Left ventricle myocardium inferior (tissue), 1 donor: ENCODE measurements around the gene ARL15. TPM values are rescaled to one million over a fixed set of nuclear protein-coding genes. Genes with fewer than 3 reads are reported as not detected.

Experiments
- DNase-seq: peaks from one replicate; pipeline ENCODE4 v3.0.0-alpha.2; 2020
- H3K27ac ChIP-seq: fragments of 200-600 bp; replicated peaks from 2 replicates; pipeline ENCODE4 v1.8.0; 2021
- H3K27me3 ChIP-seq: fragments of 200-600 bp; 2 replicates; pipeline ENCODE4 v1.8.0; 2021; ENCODE audit warnings: low read depth
- H3K36me3 ChIP-seq: fragments of 200-600 bp; 2 replicates; pipeline ENCODE4 v1.8.0; 2021
- H3K4me1 ChIP-seq: fragments of 200-600 bp; 2 replicates; pipeline ENCODE4 v1.8.0; 2021
- H3K4me3 ChIP-seq: fragments of 200-600 bp; 2 replicates; pipeline ENCODE4 v1.8.0; 2021; ENCODE audit warnings: mild to moderate bottlenecking, moderate library complexity
- H3K9me3 ChIP-seq: fragments of 200-600 bp; replicated peaks from 2 replicates; pipeline ENCODE4 v1.8.0; 2021
- CTCF ChIP-seq: fragments of 200-600 bp; IDR thresholded peaks from 2 replicates; pipeline ENCODE4 v1.8.0; 2021; ENCODE audit warnings: antibody characterized with exemption, mild to moderate bottlenecking, borderline replicate concordance
- intact Hi-C: fragments of 100-400 bp; cut with micrococcal nuclease; formaldehyde crosslinking; loops from one replicate; pipeline ENCODE4 v1.11.0; 2022
- total RNA-seq: library from RNA; stranded (reverse); fragmentation: NEBNext Ultra II Directional; extraction: Animal tissue kit (Norgen Biotek cat#: 25700); gene quantifications from one replicate; pipeline ENCODE4 v1.2.1, GENCODE V29; 2021
- donor health status: DM: no; HTN: yes; CAD: no; lungs with severe emphysema.

ARL15 gene
- total RNA-seq, 1 donor from 2014 or later = 18.2 TPM

GRCh38 chr5:53915120-53915519 lies 395.3 kb downstream of the ARL15 start:
- Histone ChIP-seq H3K4me3 (no peak overlapping the region), H3K36me3 (no peaks in the 10 kb centered on the region), H3K9me3 (no peaks in the 10 kb centered on the region), H3K27me3 (no peaks in the 10 kb centered on the region), H3K27ac (no peak overlapping the region), H3K4me1 (peaks cover 13% of the 10 kb centered on the region)
- TF ChIP-seq CTCF = no peak
- intact Hi-C loops = no loop called here
- DNase-seq = no peak

GRCh38 chr5:53913941-53914340 lies 396.4 kb downstream of the ARL15 start:
- peaks cover 13% of the 10 kb centered on the region for H3K4me1 ChIP-seq
- no peaks in the 10 kb centered on the region for H3K36me3 ChIP-seq
- no peak for TF ChIP-seq CTCF
- no peaks in the 10 kb centered on the region for H3K9me3 ChIP-seq
- H3K4me3 ChIP-seq = no peak overlapping the region
- H3K27ac ChIP-seq = no peak overlapping the region
- DNase-seq = no peak
- intact Hi-C loops = no loop called here
- no peaks in the 10 kb centered on the region for H3K27me3 ChIP-seq

DNA sequence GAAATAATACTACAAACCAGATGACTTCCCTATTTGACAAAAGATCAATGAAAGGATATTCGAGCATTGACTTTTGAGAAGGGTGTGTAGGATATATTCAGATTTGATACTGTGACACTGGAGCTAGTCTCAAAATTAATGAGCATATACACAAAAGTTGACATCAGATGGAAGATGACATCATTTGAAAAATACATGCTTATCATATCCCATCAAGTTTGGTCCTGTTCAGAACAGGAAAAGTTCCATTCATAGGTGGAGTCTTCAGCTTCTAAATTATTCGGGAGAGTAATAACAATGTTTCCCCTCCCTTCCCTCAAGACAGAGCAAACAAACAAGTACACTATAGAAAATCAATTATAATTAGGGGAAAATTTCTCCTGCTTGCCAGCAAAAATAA lies 401.6 kb downstream of the ARL15 start:
- DNase-seq = no peak
- H3K4me1 ChIP-seq = no peaks in the 10 kb centered on the region
- no peaks in the 10 kb centered on the region for H3K9me3 ChIP-seq
- H3K36me3 ChIP-seq = no peaks in the 10 kb centered on the region
- no peak overlapping the region for H3K27ac ChIP-seq
- no peak overlapping the region for H3K4me3 ChIP-seq
- intact Hi-C loops = no loop called here
- H3K27me3 ChIP-seq = no peaks in the 10 kb centered on the region
- no peak for TF ChIP-seq CTCF

- no peak overlapping the region for H3K4me3 ChIP-seq
- no peaks in the 10 kb centered on the region for H3K27me3 ChIP-seq
- no peaks in the 10 kb centered on the region for H3K9me3 ChIP-seq
- H3K36me3 ChIP-seq = no peaks in the 10 kb centered on the region
- H3K4me1 ChIP-seq = peaks cover 4% of the 10 kb centered on the region
- no peak for DNase-seq
- H3K27ac ChIP-seq = no peak overlapping the region
- intact Hi-C loops = no loop called here
- no peak for TF ChIP-seq CTCF
These were observed 402.5 kb downstream of the ARL15 start for GRCh38 chr5:53907827-53908226.

DNA sequence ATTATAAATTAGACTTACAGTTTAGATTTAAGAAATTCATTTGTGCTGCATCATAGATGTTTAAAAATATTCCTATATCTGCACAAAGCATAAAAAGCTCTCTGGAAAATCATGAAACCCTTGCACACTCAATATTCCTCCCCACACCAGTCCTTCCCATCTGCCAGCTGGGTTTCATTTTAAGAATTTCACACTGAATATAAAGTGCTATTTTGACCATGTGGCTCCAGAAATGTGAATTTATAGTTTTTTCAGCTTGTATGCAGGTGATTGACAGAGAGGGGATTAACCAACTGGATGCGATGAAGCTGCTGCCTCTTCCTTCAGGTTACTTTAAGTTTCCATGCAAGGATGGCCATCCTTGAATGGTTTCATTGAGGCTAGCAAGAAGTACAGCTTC lies 403.6 kb downstream of the ARL15 start:
- H3K27me3 ChIP-seq = no peaks in the 10 kb centered on the region
- H3K4me3 ChIP-seq = no peak overlapping the region
- H3K9me3 ChIP-seq = no peaks in the 10 kb centered on the region
- DNase-seq = no peak
- H3K27ac ChIP-seq = no peak overlapping the region
- peaks cover 10% of the 10 kb centered on the region for H3K4me1 ChIP-seq
- no peaks in the 10 kb centered on the region for H3K36me3 ChIP-seq
- intact Hi-C loops = no loop called here
- no peak for TF ChIP-seq CTCF

- no peaks in the 10 kb centered on the region for H3K36me3 ChIP-seq
- intact Hi-C loops = no loop called here
- no peaks in the 10 kb centered on the region for H3K27me3 ChIP-seq
- TF ChIP-seq CTCF = no peak
- no peak overlapping the region for H3K4me3 ChIP-seq
- H3K9me3 ChIP-seq = no peaks in the 10 kb centered on the region
- H3K4me1 ChIP-seq = peaks cover 10% of the 10 kb centered on the region
- peak overlapping the region; percentile 13 for H3K27ac ChIP-seq
- no peak for DNase-seq
These were observed 408.0 kb downstream of the ARL15 start for GRCh38 chr5:53902296-53902907.
